Prostate gland (tissue), 2 donors: Measurements from ENCODE around the gene RIPOR1. TPM values are rescaled to one million over a fixed set of nuclear protein-coding genes. Genes with fewer than 3 reads are reported as not detected.

ENCODE experiments used
- DNase-seq: peaks from one replicate; pipeline ENCODE4 v3.0.0-alpha.2; 2019; ENCODE audit warnings: low spot score
- H3K27ac ChIP-seq, 2 donors: fragments of 200-600 bp; sonication (generic); 2 replicates each; pipeline ENCODE4 v1.5.1; 2017 to 2019
- H3K27me3 ChIP-seq: fragments of 200-600 bp; sonication (generic); replicated peaks from 2 replicates; pipeline ENCODE4 v1.5.1; 2019; ENCODE audit not compliant: insufficient read depth
- H3K36me3 ChIP-seq, 2 donors: fragments of 200-600 bp; sonication (generic); 1 replicate in 1 of 2; 2 replicates in 1 of 2; pipeline versions ENCODE4 v1.5.1 to v1.8.1; 2017 to 2019
- H3K4me1 ChIP-seq: fragments of 200-600 bp; sonication (generic); replicated peaks from 2 replicates; pipeline ENCODE4 v1.5.1; 2019
- H3K4me3 ChIP-seq, 2 donors: fragments of 200-600 bp; sonication (generic); 2 replicates each; pipeline ENCODE4 v1.5.1; 2017 to 2019
- H3K9me3 ChIP-seq: fragments of 200-600 bp; sonication (generic); 2 replicates; pipeline ENCODE4 v1.5.1; 2017
- CTCF ChIP-seq, 4 experiments: fragments of 200-600 bp in 2 of 4; fragments of 450-650 bp in 2 of 4; sonication (generic) in 2 of 4; IDR thresholded peaks; 1 replicate in 3 of 4; 2 replicates in 1 of 4; pipeline ENCODE4 v1.5.1; 2016 to 2019; ENCODE audit warnings: antibody characterized with exemption in 4 of 4, mild to moderate bottlenecking in 2 of 4, moderate library complexity in 2 of 4
- POLR2A ChIP-seq: fragments of 450-650 bp; IDR thresholded peaks from one replicate; pipeline ENCODE4 v1.6.1; 2016; ENCODE audit warnings: antibody characterized with exemption, mild to moderate bottlenecking
- POLR2AphosphoS5 ChIP-seq: sonication (generic); formaldehyde crosslinking; IDR thresholded peaks from one replicate; pipeline ENCODE4 v1.6.1; 2017; ENCODE audit warnings: antibody characterized with exemption
- WGBS: methylation state at CpG from one replicate; pipeline ENCODE4 v1.1.5; 2018; 5-methylcytosine and 5-hydroxymethylcytosine counted together
- intact Hi-C: fragments of 100-400 bp; cut with DNase I; formaldehyde crosslinking; loops from one replicate; pipeline ENCODE4 v1.14.2; 2022
- total RNA-seq, 2 donors: library from RNA; depleted of rRNA; stranded (reverse); fragments of >200 nt; gene quantifications; one replicate each; pipeline ENCODE4 v1.1.0, GENCODE V29; 2016

RIPOR1 gene
- total RNA-seq, 2 donors from 2014 or later, result 32.5 to 121 TPM

GRCh38 chr16:67545665-67546024 lies 17.0 kb downstream of the RIPOR1 start:
- Histone ChIP-seq H3K27ac (no peak overlapping the region), H3K4me1 (no peaks in the 10 kb centered on the region), H3K4me3 (no peak overlapping the region), H3K9me3 (no peaks in the 10 kb centered on the region), H3K36me3 (peaks cover 0 to 15% of the 10 kb centered on the region in 2 donors), H3K27me3 (no peaks in the 10 kb centered on the region)
- 84% methylated on average over 14 of the region's 14 CpGs for WGBS
- no peak for TF ChIP-seq CTCF (IDR thresholded peaks at IDR 0.05)
- no peak for TF ChIP-seq POLR2A
- DNase-seq, result no peak
- intact Hi-C loops, result loop anchor here (2.0 kb wide), 1 partner anchor 99 kb away; the partner anchor contains the start of gene CARMIL2

GRCh38 chr16:67546091-67546501 lies 17.5 kb downstream of the RIPOR1 start:
- 89% methylated on average over 7 of the region's 7 CpGs for WGBS
- TF ChIP-seq CTCF (IDR thresholded peaks at IDR 0.05) (no peak), POLR2A (no peak), POLR2AphosphoS5 (no peak)

GRCh38 chr16:67546761-67547422 lies 18.3 kb downstream of the RIPOR1 start:
- TF ChIP-seq POLR2AphosphoS5, result peak; percentile 71
- TF ChIP-seq CTCF (IDR thresholded peaks at IDR 0.05), result peak; percentile 87 to 91 (median 90)
- no peak for TF ChIP-seq POLR2A
- WGBS, result 6% methylated on average over 7 of the region's 7 CpGs

More at GRCh38 chr16:67546091-67546501, 17.5 kb downstream of the RIPOR1 start:
- intact Hi-C loops, result loop anchor here (2.0 kb wide), 1 partner anchor 99 kb away; the partner anchor contains the start of gene CARMIL2
- no peak overlapping the region for H3K27ac ChIP-seq
- no peaks in the 10 kb centered on the region for H3K9me3 ChIP-seq
- no peaks in the 10 kb centered on the region for H3K27me3 ChIP-seq
- DNase-seq, result no peak
- peaks cover 0 to 15% of the 10 kb centered on the region in 2 donors for H3K36me3 ChIP-seq
- no peaks in the 10 kb centered on the region for H3K4me1 ChIP-seq
- H3K4me3 ChIP-seq, result no peak overlapping the region

GRCh38 chr16:67547423-67548264 lies 19.0 kb downstream of the RIPOR1 start:
- 59% methylated on average over 16 of the region's 16 CpGs for WGBS
- DNase-seq, result no peak
- TF ChIP-seq CTCF (IDR thresholded peaks at IDR 0.05) (no peak), POLR2A (no peak), POLR2AphosphoS5 (no peak)
- intact Hi-C loops, result loop anchor here (2.0 kb wide), 1 partner anchor 97 kb away; the partner anchor contains the start of gene CARMIL2
- H3K4me1 ChIP-seq, result no peaks in the 10 kb centered on the region
- H3K4me3 ChIP-seq, result no peak overlapping the region
- H3K27me3 ChIP-seq, result no peaks in the 10 kb centered on the region
- H3K9me3 ChIP-seq, result no peaks in the 10 kb centered on the region
- peaks cover 0 to 5% of the 10 kb centered on the region in 2 donors for H3K36me3 ChIP-seq
- no peak overlapping the region for H3K27ac ChIP-seq

More at GRCh38 chr16:67546761-67547422, 18.3 kb downstream of the RIPOR1 start:
- H3K9me3 ChIP-seq, result no peaks in the 10 kb centered on the region
- DNase-seq, result peak; percentile 64
- no peak overlapping the region for H3K4me3 ChIP-seq
- H3K36me3 ChIP-seq, result peaks cover 0 to 7% of the 10 kb centered on the region in 2 donors
- peak overlapping the region in 1 of 2 donors; percentile 13 for H3K27ac ChIP-seq
- H3K27me3 ChIP-seq, result no peaks in the 10 kb centered on the region
- H3K4me1 ChIP-seq, result no peaks in the 10 kb centered on the region
- intact Hi-C loops, result loop anchor here (2.0 kb wide), 1 partner anchor 98 kb away; the partner anchor contains the start of gene CARMIL2
